CD14-positive monocyte (primary cell): ENCODE measurements around the gene PEX10. TPM values are rescaled to one million over a fixed set of nuclear protein-coding genes. Genes with fewer than 3 reads are reported as not detected.

Source experiments
- DNase-seq, 3 donors: peaks; one replicate each; pipeline ENCODE4 v3.0.0-alpha.2; 2011 to 2022
- H2AFZ ChIP-seq: 2 replicates; pipeline ENCODE4 v1.6.0; 2012; ENCODE audit warnings: mild to moderate bottlenecking, low read depth, low read length, inconsistent platforms; ENCODE audit not compliant: insufficient read depth, poor library complexity, severe bottlenecking
- H3K27ac ChIP-seq, 2 donors: 1 replicate in 1 of 2; 2 replicates in 1 of 2; pipeline ENCODE4 v1.5.1; 2012 to 2013; ENCODE audit warnings: low read length in 2 of 2, control low read depth in 1 of 2, inconsistent platforms in 1 of 2, low read depth in 1 of 2, mild to moderate bottlenecking in 1 of 2
- H3K27me3 ChIP-seq, 2 donors: one replicate each; pipeline versions ENCODE4 v1.6.0 to v1.6.1; 2011 to 2013; ENCODE audit warnings: low read length in 2 of 2; ENCODE audit not compliant: control insufficient read depth in 2 of 2, insufficient read depth in 2 of 2
- H3K36me3 ChIP-seq, 2 donors: replicated peaks in 1 of 2; 1 replicate in 1 of 2; 2 replicates in 1 of 2; pipeline versions ENCODE4 v1.5.1 to v1.6.1; 2012 to 2013; ENCODE audit warnings: low read length in 2 of 2, control low read depth in 1 of 2, inconsistent platforms in 1 of 2, mild to moderate bottlenecking in 1 of 2; ENCODE audit not compliant: insufficient read depth in 2 of 2, control insufficient read depth in 1 of 2
- H3K4me1 ChIP-seq, 2 donors: 1 replicate in 1 of 2; 2 replicates in 1 of 2; pipeline versions ENCODE4 v1.5.1 to v1.6.1; 2012 to 2013; ENCODE audit warnings: low read length in 2 of 2, control low read depth in 1 of 2, inconsistent platforms in 1 of 2, mild to moderate bottlenecking in 1 of 2, moderate library complexity in 1 of 2; ENCODE audit not compliant: insufficient read depth in 2 of 2, control insufficient read depth in 1 of 2
- H3K4me2 ChIP-seq: replicated peaks from 2 replicates; pipeline ENCODE3; 2012; ENCODE audit warnings: low read length, moderate library complexity, mild to moderate bottlenecking; ENCODE audit not compliant: poor library complexity, severe bottlenecking; ENCODE audit errors: extremely low read depth
- H3K4me3 ChIP-seq, 3 experiments: fragments of 200-600 bp in 1 of 3; sonication (generic) in 1 of 3; replicated peaks in 1 of 3; 1 replicate in 2 of 3; 2 replicates in 1 of 3; pipeline ENCODE4 v1.5.1; 2011 to 2013; ENCODE audit warnings: low read length in 3 of 3, mild to moderate bottlenecking in 3 of 3, control low read depth in 2 of 3, low read depth in 2 of 3, inconsistent platforms in 1 of 3, moderate library complexity in 1 of 3
- H3K79me2 ChIP-seq: 2 replicates; pipeline ENCODE4 v1.6.0; 2012; ENCODE audit warnings: mild to moderate bottlenecking, control low read depth, inconsistent platforms, low read length, moderate library complexity; ENCODE audit not compliant: insufficient read depth
- H3K9ac ChIP-seq: 2 replicates; pipeline ENCODE4 v1.6.0; 2017; ENCODE audit warnings: low read length, mild to moderate bottlenecking; ENCODE audit not compliant: insufficient read depth, poor library complexity, severe bottlenecking
- H3K9me3 ChIP-seq, 2 donors: replicated peaks in 1 of 2; 1 replicate in 1 of 2; 2 replicates in 1 of 2; pipeline versions ENCODE4 v1.5.1 to v1.6.1; 2012 to 2013; ENCODE audit warnings: low read length in 2 of 2, control low read depth in 1 of 2; ENCODE audit not compliant: control insufficient read depth in 1 of 2, insufficient read depth in 1 of 2
- H4K20me1 ChIP-seq: 2 replicates; pipeline ENCODE4 v1.6.0; 2012; ENCODE audit warnings: mild to moderate bottlenecking, low read length, control low read depth, moderate library complexity; ENCODE audit not compliant: insufficient read depth
- H3K27ac Mint-ChIP-seq, 7 donors: one replicate each; pipeline ENCODE4 v1.8.0; 2020; ENCODE audit warnings: mild to moderate bottlenecking in 7 of 7, mixed read lengths in 7 of 7, moderate library complexity in 6 of 7, inconsistent platforms in 2 of 7
- H3K27me3 Mint-ChIP-seq, 3 donors: one replicate each; pipeline ENCODE4 v1.8.0; 2021 to 2022; ENCODE audit warnings: low read depth in 3 of 3, mild to moderate bottlenecking in 3 of 3, mixed read lengths in 3 of 3, moderate library complexity in 3 of 3, inconsistent platforms in 1 of 3
- H3K36me3 Mint-ChIP-seq, 2 donors: one replicate each; pipeline ENCODE4 v1.8.0; 2020; ENCODE audit warnings: mixed read lengths in 2 of 2, inconsistent platforms in 1 of 2, mild to moderate bottlenecking in 1 of 2
- H3K4me1 Mint-ChIP-seq: one replicate; pipeline ENCODE4 v1.8.0; 2020; ENCODE audit warnings: mild to moderate bottlenecking, mixed read lengths
- H3K4me3 Mint-ChIP-seq, 2 donors: one replicate each; pipeline ENCODE4 v1.8.0; 2020; ENCODE audit warnings: mild to moderate bottlenecking in 2 of 2, mixed read lengths in 2 of 2, moderate library complexity in 1 of 2
- H3K9me3 Mint-ChIP-seq, 7 donors: one replicate each; pipeline ENCODE4 v1.8.0; 2020 to 2022; ENCODE audit warnings: mixed read lengths in 7 of 7, mild to moderate bottlenecking in 6 of 7, moderate library complexity in 6 of 7, inconsistent platforms in 2 of 7
- WGBS: methylation state at CpG from one replicate; pipeline ENCODE4 v1.1.5; 2013; ENCODE audit warnings: missing lambda C conversion rate; ENCODE audit not compliant: insufficient coverage; 5-methylcytosine and 5-hydroxymethylcytosine counted together
- intact Hi-C, 2 donors: fragments of 100-400 bp; cut with micrococcal nuclease; formaldehyde crosslinking; loops; one replicate each; pipeline versions ENCODE4 v1.15.0 to v1.15.1; 2023
- polyA plus RNA-seq, 3 donors: library from polyadenylated mRNA; depleted of rRNA in 1 of 3; unstranded in 2 of 3; stranded (reverse) in 1 of 3; fragments of 300-500 nt in 2 of 3; fragments of >200 nt in 1 of 3; fragmentation: Illumina TruSeq in 2 of 3; gene quantifications; 1 replicate in 2 of 3; 2 replicates in 1 of 3; pipeline ENCODE4 v1.2.3, GENCODE V29; 2012 to 2021
- TF ChIP-seq, protein P1 (sequence below): fragments of 200-600 bp; IDR thresholded peaks from one replicate; pipeline ENCODE4 v1.8.0; 2022; ENCODE audit warnings: antibody characterized with exemption, mild to moderate bottlenecking

Gene PEX10
- polyA plus RNA-seq, 3 donors, result 7.0 to 10.5 (median 8.2) TPM

DNA sequence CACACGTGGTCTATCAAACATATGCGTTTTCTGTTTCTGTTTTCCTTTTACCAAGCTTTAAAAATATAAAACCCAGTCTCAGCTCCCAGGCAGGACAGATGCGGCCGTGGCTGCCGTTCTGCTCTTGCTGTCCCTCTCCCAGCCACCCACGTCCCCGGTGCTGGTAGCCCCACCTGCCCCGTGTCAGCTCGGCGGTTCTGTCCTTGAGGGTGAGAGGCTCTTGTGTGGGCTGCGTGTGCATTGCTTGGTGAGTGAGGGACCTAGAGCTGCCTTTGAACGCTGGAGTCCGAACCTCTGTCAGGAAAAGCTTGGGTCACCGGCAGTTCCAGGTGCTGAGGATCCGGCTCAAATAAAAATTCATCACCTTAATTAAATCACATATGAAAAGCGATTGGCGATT is 16.3 kb downstream of the PEX10 start:
- Mint-ChIP-seq H3K4me3 (no peak overlapping the region), H3K27ac (peak overlapping the region in 1 of 7 donors; percentile 9), H3K4me1 (peaks cover 21% of the 10 kb centered on the region), H3K36me3 (peaks cover 70 to 84% of the 10 kb centered on the region in 2 donors), H3K9me3 (no peaks in the 10 kb centered on the region), H3K27me3 (peaks cover 0 to 2% (median 0%) of the 10 kb centered on the region in 3 donors)
- Histone ChIP-seq H3K4me2 (no peak overlapping the region), H3K27ac (peak overlapping the region in 1 of 2 donors; percentile 12), H3K4me1 (peaks cover 9 to 16% of the 10 kb centered on the region in 2 donors), H3K9ac (no peak overlapping the region), H3K27me3 (no peaks in the 10 kb centered on the region), H3K4me3 (no peak overlapping the region), H3K9me3 (no peaks in the 10 kb centered on the region), H2AFZ (no peak overlapping the region), H3K36me3 (peaks cover 64 to 81% of the 10 kb centered on the region in 2 donors), H3K79me2 (peaks cover 56% of the 10 kb centered on the region), H4K20me1 (peaks cover 83% of the 10 kb centered on the region)
- 98% methylated on average over 10 of the region's 17 CpGs for WGBS
- intact Hi-C loops, result no loop called here
- TF ChIP-seq, protein P1, sequence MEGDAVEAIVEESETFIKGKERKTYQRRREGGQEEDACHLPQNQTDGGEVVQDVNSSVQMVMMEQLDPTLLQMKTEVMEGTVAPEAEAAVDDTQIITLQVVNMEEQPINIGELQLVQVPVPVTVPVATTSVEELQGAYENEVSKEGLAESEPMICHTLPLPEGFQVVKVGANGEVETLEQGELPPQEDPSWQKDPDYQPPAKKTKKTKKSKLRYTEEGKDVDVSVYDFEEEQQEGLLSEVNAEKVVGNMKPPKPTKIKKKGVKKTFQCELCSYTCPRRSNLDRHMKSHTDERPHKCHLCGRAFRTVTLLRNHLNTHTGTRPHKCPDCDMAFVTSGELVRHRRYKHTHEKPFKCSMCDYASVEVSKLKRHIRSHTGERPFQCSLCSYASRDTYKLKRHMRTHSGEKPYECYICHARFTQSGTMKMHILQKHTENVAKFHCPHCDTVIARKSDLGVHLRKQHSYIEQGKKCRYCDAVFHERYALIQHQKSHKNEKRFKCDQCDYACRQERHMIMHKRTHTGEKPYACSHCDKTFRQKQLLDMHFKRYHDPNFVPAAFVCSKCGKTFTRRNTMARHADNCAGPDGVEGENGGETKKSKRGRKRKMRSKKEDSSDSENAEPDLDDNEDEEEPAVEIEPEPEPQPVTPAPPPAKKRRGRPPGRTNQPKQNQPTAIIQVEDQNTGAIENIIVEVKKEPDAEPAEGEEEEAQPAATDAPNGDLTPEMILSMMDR, result no peak
- DNase-seq, result no peak

GRCh38 chr1:2395245-2395644 is 17.1 kb downstream of the PEX10 start:
- WGBS, result 91% methylated on average over 6 of the region's 10 CpGs
- DNase-seq, result no peak
- peaks cover 48% of the 10 kb centered on the region for H3K79me2 ChIP-seq
- Mint-ChIP-seq H3K36me3 (peaks cover 65 to 76% of the 10 kb centered on the region in 2 donors), H3K27ac (peak overlapping the region in 5 of 7 donors; percentile 26 to 63 (median 57)), H3K9me3 (no peaks in the 10 kb centered on the region), H3K27me3 (peaks cover 0 to 2% (median 0%) of the 10 kb centered on the region in 3 donors), H3K4me1 (peaks cover 27% of the 10 kb centered on the region), H3K4me3 (no peak overlapping the region)
- no peak overlapping the region for H3K9ac ChIP-seq
- intact Hi-C loops, result no loop called here
- H3K27ac ChIP-seq, result no peak overlapping the region
- H3K4me1 ChIP-seq, result peaks cover 14 to 25% of the 10 kb centered on the region in 2 donors
- TF ChIP-seq, protein P1, result no peak
- peaks cover 75% of the 10 kb centered on the region for H4K20me1 ChIP-seq
- H3K27me3 ChIP-seq, result no peaks in the 10 kb centered on the region
- no peak overlapping the region for H3K4me3 ChIP-seq
- H3K4me2 ChIP-seq, result no peak overlapping the region
- no peaks in the 10 kb centered on the region for H3K9me3 ChIP-seq
- H2AFZ ChIP-seq, result no peak overlapping the region
- peaks cover 57 to 74% of the 10 kb centered on the region in 2 donors for H3K36me3 ChIP-seq
